Astrocyte (in vitro differentiated cells and primary cell): ENCODE measurements around the gene FZR1. TPM values are rescaled to one million over a fixed set of nuclear protein-coding genes. Genes with fewer than 3 reads are reported as not detected.

Experiments used
- DNase-seq: peaks from one replicate; pipeline ENCODE4 v3.0.0-alpha.2; 2010; ENCODE audit warnings: low read depth
- FAIRE-seq: peaks from 2 replicates; lab custom pipeline; 2011; peaks lifted over from hg19 to GRCh38; lab: Jason Lieb, UNC
- H2AFZ ChIP-seq: 2 replicates; pipeline ENCODE4 v1.6.0; 2012; ENCODE audit warnings: low read depth, low read length, inconsistent platforms
- H3K27ac ChIP-seq: 2 replicates; pipeline ENCODE4 v1.5.1; 2011; ENCODE audit warnings: low read depth, low read length, inconsistent platforms
- H3K27me3 ChIP-seq: 2 replicates; pipeline ENCODE4 v1.6.0; 2011; ENCODE audit warnings: low read length, inconsistent platforms; ENCODE audit not compliant: insufficient read depth
- H3K36me3 ChIP-seq: 2 replicates; pipeline ENCODE4 v1.5.1; 2011; ENCODE audit warnings: low read length, inconsistent platforms; ENCODE audit not compliant: insufficient read depth
- H3K4me1 ChIP-seq: 2 replicates; pipeline ENCODE4 v1.5.1; 2011; ENCODE audit warnings: low read length, inconsistent platforms; ENCODE audit not compliant: insufficient read depth
- H3K4me2 ChIP-seq: 2 replicates; pipeline ENCODE4 v1.6.0; 2012; ENCODE audit warnings: low read length, inconsistent platforms
- H3K4me3 ChIP-seq: 2 replicates; pipeline ENCODE4 v1.5.1; 2011; ENCODE audit warnings: low read depth, mild to moderate bottlenecking, low read length, inconsistent platforms; ENCODE audit not compliant: insufficient read depth
- H3K79me2 ChIP-seq: 2 replicates; pipeline ENCODE4 v1.6.0; 2012; ENCODE audit warnings: mild to moderate bottlenecking, low read length, inconsistent platforms; ENCODE audit not compliant: insufficient read depth
- H3K9ac ChIP-seq: 2 replicates; pipeline ENCODE4 v1.6.0; 2012; ENCODE audit warnings: mild to moderate bottlenecking, low read length, inconsistent platforms
- H3K9me3 ChIP-seq: 2 replicates; pipeline ENCODE4 v1.5.1; 2012; ENCODE audit warnings: low read depth, mild to moderate bottlenecking, low read length, inconsistent platforms; ENCODE audit not compliant: insufficient read depth
- H4K20me1 ChIP-seq: 2 replicates; pipeline ENCODE4 v1.6.0; 2012; ENCODE audit warnings: low read length, inconsistent platforms; ENCODE audit not compliant: insufficient read depth
- H3K27ac Mint-ChIP-seq: one replicate; pipeline ENCODE4 v1.8.0; 2021; ENCODE audit warnings: mild to moderate bottlenecking, mixed read lengths; ENCODE audit not compliant: unreplicated experiment
- H3K27me3 Mint-ChIP-seq: one replicate; pipeline ENCODE4 v1.8.0; 2021; ENCODE audit warnings: low read depth, mixed read lengths; ENCODE audit not compliant: unreplicated experiment
- H3K36me3 Mint-ChIP-seq: one replicate; pipeline ENCODE4 v1.8.0; 2021; ENCODE audit warnings: low read depth, mixed read lengths; ENCODE audit not compliant: unreplicated experiment
- H3K4me1 Mint-ChIP-seq: one replicate; pipeline ENCODE4 v1.8.0; 2021; ENCODE audit warnings: low read depth, mixed read lengths; ENCODE audit not compliant: unreplicated experiment
- H3K4me3 Mint-ChIP-seq: one replicate; pipeline ENCODE4 v1.8.0; 2021; ENCODE audit warnings: mild to moderate bottlenecking, moderate library complexity, mixed read lengths; ENCODE audit not compliant: unreplicated experiment
- H3K9me3 Mint-ChIP-seq: one replicate; pipeline ENCODE4 v1.8.0; 2021; ENCODE audit warnings: mild to moderate bottlenecking, mixed read lengths; ENCODE audit not compliant: unreplicated experiment
- CTCF ChIP-seq: IDR thresholded peaks from 2 replicates; pipeline ENCODE4 v1.5.1; 2011; ENCODE audit warnings: low read depth, mild to moderate bottlenecking, inconsistent platforms, low read length, moderate library complexity; ENCODE audit not compliant: insufficient read depth
- EZH2 ChIP-seq: IDR thresholded peaks from 2 replicates; pipeline ENCODE4 v1.6.1; 2012; ENCODE audit warnings: mild to moderate bottlenecking, low read length, inconsistent platforms; ENCODE audit not compliant: insufficient read depth
- total RNA-seq: library from RNA; stranded (reverse); gene quantifications from 2 replicates; pipeline ENCODE4 v1.2.1, GENCODE V29; 2021

The FZR1 gene
- total RNA-seq, 1 donor from 2014 or later = 51.8 TPM

- Histone ChIP-seq H3K36me3 (peaks cover 3% of the 10 kb centered on the region), H3K4me3 (no peak overlapping the region), H3K79me2 (peaks cover 14% of the 10 kb centered on the region), H3K9me3 (no peaks in the 10 kb centered on the region), H3K9ac (no peak overlapping the region), H3K27ac (no peak overlapping the region), H3K27me3 (no peaks in the 10 kb centered on the region), H3K4me2 (no peak overlapping the region), H2AFZ (no peak overlapping the region), H3K4me1 (no peaks in the 10 kb centered on the region), H4K20me1 (peaks cover 75% of the 10 kb centered on the region)
- TF ChIP-seq EZH2 (no peak), CTCF (peak; percentile 37)
- no peak for FAIRE-seq
- no peak for DNase-seq
- no peaks in the 10 kb centered on the region for H3K27me3 Mint-ChIP-seq
- H3K4me3 Mint-ChIP-seq = no peak overlapping the region
- H3K4me1 Mint-ChIP-seq = no peaks in the 10 kb centered on the region
- no peak overlapping the region for H3K27ac Mint-ChIP-seq
- peaks cover 6% of the 10 kb centered on the region for H3K36me3 Mint-ChIP-seq
- H3K9me3 Mint-ChIP-seq = no peaks in the 10 kb centered on the region
These were observed 41.2 kb downstream of the FZR1 start for GRCh38 chr19:3547301-3547731.

GRCh38 chr19:3547767-3548282 lies 41.7 kb downstream of the FZR1 start:
- H3K4me3 Mint-ChIP-seq = no peak overlapping the region
- Histone ChIP-seq H3K36me3 (peaks cover 3% of the 10 kb centered on the region), H3K9ac (no peak overlapping the region), H3K4me3 (no peak overlapping the region), H3K4me2 (no peak overlapping the region), H3K27ac (no peak overlapping the region), H3K27me3 (no peaks in the 10 kb centered on the region), H2AFZ (no peak overlapping the region), H3K4me1 (peaks cover 2% of the 10 kb centered on the region), H4K20me1 (peaks cover 77% of the 10 kb centered on the region), H3K79me2 (peaks cover 19% of the 10 kb centered on the region), H3K9me3 (no peaks in the 10 kb centered on the region)
- H3K27ac Mint-ChIP-seq = no peak overlapping the region
- peaks cover 2% of the 10 kb centered on the region for H3K4me1 Mint-ChIP-seq
- H3K27me3 Mint-ChIP-seq = no peaks in the 10 kb centered on the region
- peaks cover 6% of the 10 kb centered on the region for H3K36me3 Mint-ChIP-seq
- no peak for FAIRE-seq
- no peaks in the 10 kb centered on the region for H3K9me3 Mint-ChIP-seq
- no peak for DNase-seq
- no peak for TF ChIP-seq EZH2
- TF ChIP-seq CTCF = no peak

- Histone ChIP-seq H3K9me3 (no peaks in the 10 kb centered on the region), H3K27me3 (no peaks in the 10 kb centered on the region), H4K20me1 (peaks cover 77% of the 10 kb centered on the region), H3K9ac (no peak overlapping the region), H3K4me2 (no peak overlapping the region), H2AFZ (no peak overlapping the region), H3K4me3 (no peak overlapping the region), H3K79me2 (peaks cover 23% of the 10 kb centered on the region), H3K27ac (no peak overlapping the region), H3K36me3 (peaks cover 3% of the 10 kb centered on the region), H3K4me1 (peaks cover 7% of the 10 kb centered on the region)
- peaks cover 6% of the 10 kb centered on the region for H3K4me1 Mint-ChIP-seq
- no peak for FAIRE-seq
- no peaks in the 10 kb centered on the region for H3K27me3 Mint-ChIP-seq
- H3K27ac Mint-ChIP-seq = no peak overlapping the region
- H3K36me3 Mint-ChIP-seq = peaks cover 8% of the 10 kb centered on the region
- TF ChIP-seq CTCF (no peak), EZH2 (no peak)
- no peak for DNase-seq
- H3K9me3 Mint-ChIP-seq = no peaks in the 10 kb centered on the region
- no peak overlapping the region for H3K4me3 Mint-ChIP-seq
These were observed 42.5 kb downstream of the FZR1 start for GRCh38 chr19:3548606-3549005.
